MM.1S (cell line): ENCODE measurements around the gene EPHA7.

Experiments used
- DNase-seq: peaks from one replicate; pipeline ENCODE4 v3.0.0-alpha.2; 2015
- H2AFZ ChIP-seq: fragments of 300-600 bp; sonication (generic); 2 replicates; pipeline ENCODE4 v1.6.0; 2016; ENCODE audit warnings: antibody characterized with exemption, low read length
- H3F3A ChIP-seq: fragments of 300-600 bp; sonication (generic); 2 replicates; pipeline ENCODE4 v1.6.1; 2016; ENCODE audit warnings: mild to moderate bottlenecking, antibody characterized with exemption, low read length, moderate library complexity, mixed read lengths; ENCODE audit not compliant: insufficient read depth
- H3K27ac ChIP-seq: fragments of 300-600 bp; sonication (generic); 2 replicates; pipeline ENCODE4 v1.5.1; 2016; ENCODE audit warnings: mild to moderate bottlenecking, low read length
- H3K27me3 ChIP-seq: fragments of 300-600 bp; sonication (generic); replicated peaks from 2 replicates; pipeline ENCODE4 v1.6.0; 2016; ENCODE audit warnings: low read length; ENCODE audit not compliant: insufficient read depth
- H3K36me3 ChIP-seq: fragments of 300-600 bp; sonication (generic); replicated peaks from 2 replicates; pipeline ENCODE4 v1.6.1; 2016; ENCODE audit warnings: mild to moderate bottlenecking, low read length, mixed read lengths; ENCODE audit not compliant: insufficient read depth
- H3K4me1 ChIP-seq: fragments of 300-600 bp; sonication (generic); 2 replicates; pipeline ENCODE4 v1.6.1; 2016; ENCODE audit warnings: low read length, mixed read lengths
- H3K4me2 ChIP-seq: fragments of 300-600 bp; sonication (generic); 2 replicates; pipeline ENCODE4 v1.6.0; 2016; ENCODE audit warnings: low read depth, low read length
- H3K4me3 ChIP-seq: fragments of 300-600 bp; sonication (generic); 2 replicates; pipeline ENCODE4 v1.5.1; 2016; ENCODE audit warnings: low read length, mixed read lengths
- H3K79me2 ChIP-seq: fragments of 300-600 bp; sonication (generic); 2 replicates; pipeline ENCODE4 v1.6.1; 2016; ENCODE audit warnings: mixed run types, low read length, mixed read lengths
- H3K9ac ChIP-seq: fragments of 300-600 bp; sonication (generic); 2 replicates; pipeline ENCODE4 v1.6.1; 2016; ENCODE audit warnings: low read length, mixed read lengths
- H3K9me2 ChIP-seq: fragments of 300-600 bp; sonication (generic); replicated peaks from 2 replicates; pipeline ENCODE4 v1.6.1; 2016; ENCODE audit warnings: mild to moderate bottlenecking, low read length, mixed read lengths; ENCODE audit not compliant: insufficient read depth
- H3K9me3 ChIP-seq: fragments of 300-600 bp; sonication (generic); replicated peaks from 2 replicates; pipeline ENCODE4 v1.6.1; 2016; ENCODE audit warnings: mild to moderate bottlenecking, low read length, mixed read lengths; ENCODE audit not compliant: insufficient read depth
- H4K20me1 ChIP-seq: fragments of 300-600 bp; sonication (generic); 2 replicates; pipeline ENCODE4 v1.6.1; 2016; ENCODE audit warnings: mild to moderate bottlenecking, low read length, moderate library complexity, mixed read lengths; ENCODE audit not compliant: insufficient read depth
- CTCF ChIP-seq: fragments of 300-600 bp; sonication (generic); IDR thresholded peaks from 2 replicates; pipeline ENCODE4 v1.5.1; 2016; ENCODE audit warnings: antibody characterized with exemption, low read length, mixed read lengths
- EZH2 ChIP-seq: fragments of 300-600 bp; sonication (generic); optimal IDR thresholded peaks from 2 replicates; pipeline ENCODE3; 2017; ENCODE audit warnings: low read depth, mild to moderate bottlenecking, antibody characterized with exemption, low read length, mixed read lengths
- EZH2phosphoT487 ChIP-seq: fragments of 300-600 bp; sonication (generic); IDR thresholded peaks from 2 replicates; pipeline ENCODE4 v1.6.1; 2018; ENCODE audit warnings: antibody characterized with exemption, low read length

EPHA7 gene

GRCh38 chr6:93272211-93272610 is 147.1 kb downstream of the EPHA7 start:
- no peaks in the 10 kb centered on the region for H4K20me1 ChIP-seq
- no peaks in the 10 kb centered on the region for H3K27me3 ChIP-seq
- H3K36me3 ChIP-seq = no peaks in the 10 kb centered on the region
- no peaks in the 10 kb centered on the region for H3K79me2 ChIP-seq
- H3K9ac ChIP-seq = no peak overlapping the region
- H3K4me3 ChIP-seq = no peak overlapping the region
- H3K27ac ChIP-seq = no peak overlapping the region
- TF ChIP-seq EZH2 (no peak), CTCF (no peak), EZH2phosphoT487 (no peak)
- DNase-seq = no peak
- no peak overlapping the region for H3K4me2 ChIP-seq
- no peaks in the 10 kb centered on the region for H3K4me1 ChIP-seq
- no peaks in the 10 kb centered on the region for H3F3A ChIP-seq
- no peak overlapping the region for H2AFZ ChIP-seq
- H3K9me2 ChIP-seq = no peaks in the 10 kb centered on the region
- no peaks in the 10 kb centered on the region for H3K9me3 ChIP-seq

- Histone ChIP-seq H3K27me3 (no peaks in the 10 kb centered on the region), H3K36me3 (no peaks in the 10 kb centered on the region), H2AFZ (no peak overlapping the region), H3K27ac (no peak overlapping the region), H3F3A (no peaks in the 10 kb centered on the region), H3K79me2 (no peaks in the 10 kb centered on the region), H4K20me1 (no peaks in the 10 kb centered on the region), H3K9me2 (no peaks in the 10 kb centered on the region), H3K4me1 (no peaks in the 10 kb centered on the region), H3K4me2 (no peak overlapping the region), H3K4me3 (no peak overlapping the region), H3K9me3 (no peaks in the 10 kb centered on the region), H3K9ac (no peak overlapping the region)
- DNase-seq = no peak
- TF ChIP-seq EZH2phosphoT487 (no peak), CTCF (no peak), EZH2 (no peak)
These were observed 153.1 kb downstream of the EPHA7 start for GRCh38 chr6:93266116-93266817.

GRCh38 chr6:93260881-93261280 is 158.5 kb downstream of the EPHA7 start:
- Histone ChIP-seq H3K36me3 (no peaks in the 10 kb centered on the region), H3K9me2 (no peaks in the 10 kb centered on the region), H3K4me2 (no peak overlapping the region), H3K27ac (no peak overlapping the region), H3K27me3 (no peaks in the 10 kb centered on the region), H4K20me1 (no peaks in the 10 kb centered on the region), H3K79me2 (no peaks in the 10 kb centered on the region), H2AFZ (no peak overlapping the region), H3F3A (no peaks in the 10 kb centered on the region), H3K9ac (no peak overlapping the region), H3K4me1 (no peaks in the 10 kb centered on the region), H3K4me3 (no peak overlapping the region), H3K9me3 (no peaks in the 10 kb centered on the region)
- DNase-seq = no peak
- no peak for TF ChIP-seq CTCF
- no peak for TF ChIP-seq EZH2phosphoT487
- TF ChIP-seq EZH2 = no peak
